ENCODE results near the gene CELA1.

The CELA1 gene

GRCh38 chr12:51374856-51375255 lies 28.4 kb upstream of the CELA1 start:
- H3K4me3 ChIP-seq (replicated peaks in 1 of 2; ENCODE audit: low read depth in 2 of 2, low read length in 2 of 2) = no peak overlapping the region
- DNase-seq (ENCODE audit: low read depth in 2 of 2) = no peak
- no peak for TF ChIP-seq CTCF (IDR thresholded peaks at IDR 0.05; ENCODE audit: low read depth, low read length)

GRCh38 chr12:51374361-51374760 lies 27.9 kb upstream of the CELA1 start:
- DNase-seq (ENCODE audit: low read depth in 2 of 2) = peak; percentile 30 to 85
- TF ChIP-seq CTCF (IDR thresholded peaks at IDR 0.05; ENCODE audit: low read depth, low read length) = no peak

GRCh38 chr12:51373187-51373586 lies 26.7 kb upstream of the CELA1 start:
- DNase-seq (ENCODE audit: low read depth in 2 of 2) = no peak
- TF ChIP-seq CTCF (IDR thresholded peaks at IDR 0.05; ENCODE audit: low read depth, low read length) = no peak
- H3K4me3 ChIP-seq (replicated peaks in 1 of 2; ENCODE audit: low read depth in 2 of 2, low read length in 2 of 2) = no peak overlapping the region

More at GRCh38 chr12:51374361-51374760, 27.9 kb upstream of the CELA1 start:
- H3K4me3 ChIP-seq (replicated peaks in 1 of 2; ENCODE audit: low read depth in 2 of 2, low read length in 2 of 2) = no peak overlapping the region

GRCh38 chr12:51372021-51372420 lies 25.5 kb upstream of the CELA1 start:
- no peak overlapping the region for H3K4me3 ChIP-seq (replicated peaks in 1 of 2; ENCODE audit: low read depth in 2 of 2, low read length in 2 of 2)
- TF ChIP-seq CTCF (IDR thresholded peaks at IDR 0.05; ENCODE audit: low read depth, low read length) = no peak
- no peak for DNase-seq (ENCODE audit: low read depth in 2 of 2)

GRCh38 chr12:51371295-51371953 lies 24.9 kb upstream of the CELA1 start:
- peak; percentile 96 to 97 for DNase-seq (ENCODE audit: low read depth in 2 of 2)
- H3K4me3 ChIP-seq (replicated peaks in 1 of 2; ENCODE audit: low read depth in 2 of 2, low read length in 2 of 2) = no peak overlapping the region
- TF ChIP-seq CTCF (IDR thresholded peaks at IDR 0.05; ENCODE audit: low read depth, low read length) = no peak

GRCh38 chr12:51370667-51371066 lies 24.2 kb upstream of the CELA1 start:
- H3K4me3 ChIP-seq (replicated peaks in 1 of 2; ENCODE audit: low read depth in 2 of 2, low read length in 2 of 2) = no peak overlapping the region
- TF ChIP-seq CTCF (IDR thresholded peaks at IDR 0.05; ENCODE audit: low read depth, low read length) = no peak
- DNase-seq (ENCODE audit: low read depth in 2 of 2) = no peak

GRCh38 chr12:51369581-51369980 lies 23.1 kb upstream of the CELA1 start:
- no peak for TF ChIP-seq CTCF (IDR thresholded peaks at IDR 0.05; ENCODE audit: low read depth, low read length)
- no peak overlapping the region for H3K4me3 ChIP-seq (replicated peaks in 1 of 2; ENCODE audit: low read depth in 2 of 2, low read length in 2 of 2)
- no peak for DNase-seq (ENCODE audit: low read depth in 2 of 2)

Data from cardiac fibroblast (primary cell).